ENCODE measurements around the gene SHROOM4.

The SHROOM4 gene

GRCh38 chrX:50725310-50725709 lies 88.7 kb downstream of the SHROOM4 start:
- TF ChIP-seq FOXP2 (optimal IDR thresholded peaks at IDR 0.05; ENCODE audit: borderline replicate concordance, extremely low read depth, extremely low read length, insufficient read depth) (no peak), REST (IDR thresholded peaks at IDR 0.05; ENCODE audit: insufficient read depth in 1 of 2, low read depth in 2 of 2, low read length in 2 of 2) (no peak), POLR2AphosphoS5 (IDR thresholded peaks at IDR 0.05; ENCODE audit: low read depth, low read length) (no peak), TAF1 (IDR thresholded peaks at IDR 0.05; ENCODE audit: borderline replicate concordance, insufficient read depth, low read length) (no peak), SIN3A (IDR thresholded peaks at IDR 0.05; ENCODE audit: borderline replicate concordance, insufficient read depth, low read length) (no peak)

- TF ChIP-seq REST (IDR thresholded peaks at IDR 0.05; ENCODE audit: insufficient read depth in 1 of 2, low read depth in 2 of 2, low read length in 2 of 2), result no peak
- TF ChIP-seq POLR2AphosphoS5 (IDR thresholded peaks at IDR 0.05; ENCODE audit: low read depth, low read length), result no peak
- no peak for TF ChIP-seq SIN3A (IDR thresholded peaks at IDR 0.05; ENCODE audit: borderline replicate concordance, insufficient read depth, low read length)
- TF ChIP-seq FOXP2 (optimal IDR thresholded peaks at IDR 0.05; ENCODE audit: borderline replicate concordance, extremely low read depth, extremely low read length, insufficient read depth), result no peak
- TF ChIP-seq TAF1 (IDR thresholded peaks at IDR 0.05; ENCODE audit: borderline replicate concordance, insufficient read depth, low read length), result no peak
These were observed 91.0 kb downstream of the SHROOM4 start for GRCh38 chrX:50723006-50723405.

GRCh38 chrX:50721764-50722521 lies 92.1 kb downstream of the SHROOM4 start:
- TF ChIP-seq SIN3A (IDR thresholded peaks at IDR 0.05; ENCODE audit: borderline replicate concordance, insufficient read depth, low read length), result no peak
- TF ChIP-seq REST (IDR thresholded peaks at IDR 0.05; ENCODE audit: insufficient read depth in 1 of 2, low read depth in 2 of 2, low read length in 2 of 2), result no peak
- no peak for TF ChIP-seq FOXP2 (optimal IDR thresholded peaks at IDR 0.05; ENCODE audit: borderline replicate concordance, extremely low read depth, extremely low read length, insufficient read depth)
- TF ChIP-seq POLR2AphosphoS5 (IDR thresholded peaks at IDR 0.05; ENCODE audit: low read depth, low read length), result no peak
- TF ChIP-seq TAF1 (IDR thresholded peaks at IDR 0.05; ENCODE audit: borderline replicate concordance, insufficient read depth, low read length), result no peak

GRCh38 chrX:50719614-50720013 lies 94.4 kb downstream of the SHROOM4 start:
- TF ChIP-seq POLR2AphosphoS5 (IDR thresholded peaks at IDR 0.05; ENCODE audit: low read depth, low read length) (no peak), FOXP2 (optimal IDR thresholded peaks at IDR 0.05; ENCODE audit: borderline replicate concordance, extremely low read depth, extremely low read length, insufficient read depth) (no peak), REST (IDR thresholded peaks at IDR 0.05; ENCODE audit: insufficient read depth in 1 of 2, low read depth in 2 of 2, low read length in 2 of 2) (no peak), SIN3A (IDR thresholded peaks at IDR 0.05; ENCODE audit: borderline replicate concordance, insufficient read depth, low read length) (no peak), TAF1 (IDR thresholded peaks at IDR 0.05; ENCODE audit: borderline replicate concordance, insufficient read depth, low read length) (no peak)
